CD14-positive monocyte (primary cell): ENCODE results near the gene SF1. TPM values are rescaled to one million over a fixed set of nuclear protein-coding genes. Genes with fewer than 3 reads are reported as not detected.

Experiments used
- DNase-seq, 3 donors: peaks; one replicate each; pipeline ENCODE4 v3.0.0-alpha.2; 2011 to 2022
- H2AFZ ChIP-seq: 2 replicates; pipeline ENCODE4 v1.6.0; 2012; ENCODE audit warnings: mild to moderate bottlenecking, low read depth, low read length, inconsistent platforms; ENCODE audit not compliant: insufficient read depth, poor library complexity, severe bottlenecking
- H3K27ac ChIP-seq, 2 donors: 1 replicate in 1 of 2; 2 replicates in 1 of 2; pipeline ENCODE4 v1.5.1; 2012 to 2013; ENCODE audit warnings: low read length in 2 of 2, control low read depth in 1 of 2, inconsistent platforms in 1 of 2, low read depth in 1 of 2, mild to moderate bottlenecking in 1 of 2
- H3K27me3 ChIP-seq, 2 donors: one replicate each; pipeline versions ENCODE4 v1.6.0 to v1.6.1; 2011 to 2013; ENCODE audit warnings: low read length in 2 of 2; ENCODE audit not compliant: control insufficient read depth in 2 of 2, insufficient read depth in 2 of 2
- H3K36me3 ChIP-seq, 2 donors: replicated peaks in 1 of 2; 1 replicate in 1 of 2; 2 replicates in 1 of 2; pipeline versions ENCODE4 v1.5.1 to v1.6.1; 2012 to 2013; ENCODE audit warnings: low read length in 2 of 2, control low read depth in 1 of 2, inconsistent platforms in 1 of 2, mild to moderate bottlenecking in 1 of 2; ENCODE audit not compliant: insufficient read depth in 2 of 2, control insufficient read depth in 1 of 2
- H3K4me1 ChIP-seq, 2 donors: 1 replicate in 1 of 2; 2 replicates in 1 of 2; pipeline versions ENCODE4 v1.5.1 to v1.6.1; 2012 to 2013; ENCODE audit warnings: low read length in 2 of 2, control low read depth in 1 of 2, inconsistent platforms in 1 of 2, mild to moderate bottlenecking in 1 of 2, moderate library complexity in 1 of 2; ENCODE audit not compliant: insufficient read depth in 2 of 2, control insufficient read depth in 1 of 2
- H3K4me2 ChIP-seq: replicated peaks from 2 replicates; pipeline ENCODE3; 2012; ENCODE audit warnings: low read length, moderate library complexity, mild to moderate bottlenecking; ENCODE audit not compliant: poor library complexity, severe bottlenecking; ENCODE audit errors: extremely low read depth
- H3K4me3 ChIP-seq, 3 experiments: fragments of 200-600 bp in 1 of 3; sonication (generic) in 1 of 3; replicated peaks in 1 of 3; 1 replicate in 2 of 3; 2 replicates in 1 of 3; pipeline ENCODE4 v1.5.1; 2011 to 2013; ENCODE audit warnings: low read length in 3 of 3, mild to moderate bottlenecking in 3 of 3, control low read depth in 2 of 3, low read depth in 2 of 3, inconsistent platforms in 1 of 3, moderate library complexity in 1 of 3
- H3K79me2 ChIP-seq: 2 replicates; pipeline ENCODE4 v1.6.0; 2012; ENCODE audit warnings: mild to moderate bottlenecking, control low read depth, inconsistent platforms, low read length, moderate library complexity; ENCODE audit not compliant: insufficient read depth
- H3K9ac ChIP-seq: 2 replicates; pipeline ENCODE4 v1.6.0; 2017; ENCODE audit warnings: low read length, mild to moderate bottlenecking; ENCODE audit not compliant: insufficient read depth, poor library complexity, severe bottlenecking
- H3K9me3 ChIP-seq, 2 donors: replicated peaks in 1 of 2; 1 replicate in 1 of 2; 2 replicates in 1 of 2; pipeline versions ENCODE4 v1.5.1 to v1.6.1; 2012 to 2013; ENCODE audit warnings: low read length in 2 of 2, control low read depth in 1 of 2; ENCODE audit not compliant: control insufficient read depth in 1 of 2, insufficient read depth in 1 of 2
- H4K20me1 ChIP-seq: 2 replicates; pipeline ENCODE4 v1.6.0; 2012; ENCODE audit warnings: mild to moderate bottlenecking, low read length, control low read depth, moderate library complexity; ENCODE audit not compliant: insufficient read depth
- H3K27ac Mint-ChIP-seq, 7 donors: one replicate each; pipeline ENCODE4 v1.8.0; 2020; ENCODE audit warnings: mild to moderate bottlenecking in 7 of 7, mixed read lengths in 7 of 7, moderate library complexity in 6 of 7, inconsistent platforms in 2 of 7
- H3K27me3 Mint-ChIP-seq, 3 donors: one replicate each; pipeline ENCODE4 v1.8.0; 2021 to 2022; ENCODE audit warnings: low read depth in 3 of 3, mild to moderate bottlenecking in 3 of 3, mixed read lengths in 3 of 3, moderate library complexity in 3 of 3, inconsistent platforms in 1 of 3
- H3K36me3 Mint-ChIP-seq, 2 donors: one replicate each; pipeline ENCODE4 v1.8.0; 2020; ENCODE audit warnings: mixed read lengths in 2 of 2, inconsistent platforms in 1 of 2, mild to moderate bottlenecking in 1 of 2
- H3K4me1 Mint-ChIP-seq: one replicate; pipeline ENCODE4 v1.8.0; 2020; ENCODE audit warnings: mild to moderate bottlenecking, mixed read lengths
- H3K4me3 Mint-ChIP-seq, 2 donors: one replicate each; pipeline ENCODE4 v1.8.0; 2020; ENCODE audit warnings: mild to moderate bottlenecking in 2 of 2, mixed read lengths in 2 of 2, moderate library complexity in 1 of 2
- H3K9me3 Mint-ChIP-seq, 7 donors: one replicate each; pipeline ENCODE4 v1.8.0; 2020 to 2022; ENCODE audit warnings: mixed read lengths in 7 of 7, mild to moderate bottlenecking in 6 of 7, moderate library complexity in 6 of 7, inconsistent platforms in 2 of 7
- WGBS: methylation state at CpG from one replicate; pipeline ENCODE4 v1.1.5; 2013; ENCODE audit warnings: missing lambda C conversion rate; ENCODE audit not compliant: insufficient coverage; 5-methylcytosine and 5-hydroxymethylcytosine counted together
- intact Hi-C, 2 donors: fragments of 100-400 bp; cut with micrococcal nuclease; formaldehyde crosslinking; loops; one replicate each; pipeline versions ENCODE4 v1.15.0 to v1.15.1; 2023
- polyA plus RNA-seq, 3 donors: library from polyadenylated mRNA; depleted of rRNA in 1 of 3; unstranded in 2 of 3; stranded (reverse) in 1 of 3; fragments of 300-500 nt in 2 of 3; fragments of >200 nt in 1 of 3; fragmentation: Illumina TruSeq in 2 of 3; gene quantifications; 1 replicate in 2 of 3; 2 replicates in 1 of 3; pipeline ENCODE4 v1.2.3, GENCODE V29; 2012 to 2021
- TF ChIP-seq, protein P1 (sequence below): fragments of 200-600 bp; IDR thresholded peaks from one replicate; pipeline ENCODE4 v1.8.0; 2022; ENCODE audit warnings: antibody characterized with exemption, mild to moderate bottlenecking

SF1 gene
- polyA plus RNA-seq, 3 donors: 31.6 to 302 (median 47.7) TPM

DNA sequence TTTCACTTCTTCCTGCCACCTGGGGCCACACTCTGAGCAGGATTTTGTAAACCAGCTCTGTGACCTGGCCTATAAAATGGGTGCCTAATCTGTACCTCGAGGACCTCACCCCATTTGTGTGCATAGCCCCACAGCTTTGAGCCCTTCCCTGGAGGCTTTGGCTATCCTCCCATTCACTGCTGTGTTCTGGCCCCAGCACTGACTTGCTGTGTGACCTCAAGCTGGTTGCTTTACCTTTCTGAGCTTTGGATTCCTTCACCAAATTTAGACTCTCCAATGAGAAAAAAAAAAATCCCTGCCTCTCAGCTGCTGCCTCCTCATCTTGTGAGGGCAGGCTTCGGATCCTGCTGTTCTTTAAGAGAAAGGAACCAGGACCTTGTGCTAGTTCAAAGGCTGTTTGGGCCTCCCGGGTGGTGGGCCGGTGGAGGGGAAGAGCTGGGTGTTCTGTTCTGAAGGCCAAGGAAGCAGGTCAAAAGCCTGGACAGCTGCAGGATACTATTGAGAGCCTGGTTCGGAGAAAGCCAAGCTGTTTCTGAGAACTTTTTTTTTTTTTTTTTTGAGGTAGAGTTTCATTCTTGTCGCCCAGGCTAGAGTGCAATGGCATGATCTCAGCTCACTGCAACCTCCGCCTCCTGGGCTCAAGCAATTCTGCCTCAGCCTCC lies 17.5 kb downstream of the SF1 start:
- Mint-ChIP-seq H3K4me1 (peaks cover 29% of the 10 kb centered on the region), H3K36me3 (peaks cover 37 to 44% of the 10 kb centered on the region in 2 donors), H3K27ac (peak overlapping the region in 4 of 7 donors; percentile 18 to 55 (median 48)), H3K27me3 (peaks cover 0 to 6% (median 2%) of the 10 kb centered on the region in 3 donors), H3K9me3 (no peaks in the 10 kb centered on the region), H3K4me3 (no peak overlapping the region)
- H4K20me1 ChIP-seq: peaks cover 55% of the 10 kb centered on the region
- WGBS: 79% methylated on average over 5 of the region's 7 CpGs
- no peak overlapping the region for H3K4me3 ChIP-seq
- no peak for DNase-seq
- H3K27ac ChIP-seq: peak overlapping the region in 1 of 2 donors; percentile 26
- peaks cover 37 to 41% of the 10 kb centered on the region in 2 donors for H3K36me3 ChIP-seq
- H3K9ac ChIP-seq: no peak overlapping the region
- no peak overlapping the region for H3K4me2 ChIP-seq
- H3K4me1 ChIP-seq: peaks cover 0 to 15% of the 10 kb centered on the region in 2 donors
- peaks cover 8% of the 10 kb centered on the region for H3K79me2 ChIP-seq
- no peaks in the 10 kb centered on the region for H3K9me3 ChIP-seq
- intact Hi-C loops: no loop called here
- no peaks in the 10 kb centered on the region for H3K27me3 ChIP-seq
- no peak overlapping the region for H2AFZ ChIP-seq
- TF ChIP-seq, protein P1, sequence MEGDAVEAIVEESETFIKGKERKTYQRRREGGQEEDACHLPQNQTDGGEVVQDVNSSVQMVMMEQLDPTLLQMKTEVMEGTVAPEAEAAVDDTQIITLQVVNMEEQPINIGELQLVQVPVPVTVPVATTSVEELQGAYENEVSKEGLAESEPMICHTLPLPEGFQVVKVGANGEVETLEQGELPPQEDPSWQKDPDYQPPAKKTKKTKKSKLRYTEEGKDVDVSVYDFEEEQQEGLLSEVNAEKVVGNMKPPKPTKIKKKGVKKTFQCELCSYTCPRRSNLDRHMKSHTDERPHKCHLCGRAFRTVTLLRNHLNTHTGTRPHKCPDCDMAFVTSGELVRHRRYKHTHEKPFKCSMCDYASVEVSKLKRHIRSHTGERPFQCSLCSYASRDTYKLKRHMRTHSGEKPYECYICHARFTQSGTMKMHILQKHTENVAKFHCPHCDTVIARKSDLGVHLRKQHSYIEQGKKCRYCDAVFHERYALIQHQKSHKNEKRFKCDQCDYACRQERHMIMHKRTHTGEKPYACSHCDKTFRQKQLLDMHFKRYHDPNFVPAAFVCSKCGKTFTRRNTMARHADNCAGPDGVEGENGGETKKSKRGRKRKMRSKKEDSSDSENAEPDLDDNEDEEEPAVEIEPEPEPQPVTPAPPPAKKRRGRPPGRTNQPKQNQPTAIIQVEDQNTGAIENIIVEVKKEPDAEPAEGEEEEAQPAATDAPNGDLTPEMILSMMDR: no peak

DNA sequence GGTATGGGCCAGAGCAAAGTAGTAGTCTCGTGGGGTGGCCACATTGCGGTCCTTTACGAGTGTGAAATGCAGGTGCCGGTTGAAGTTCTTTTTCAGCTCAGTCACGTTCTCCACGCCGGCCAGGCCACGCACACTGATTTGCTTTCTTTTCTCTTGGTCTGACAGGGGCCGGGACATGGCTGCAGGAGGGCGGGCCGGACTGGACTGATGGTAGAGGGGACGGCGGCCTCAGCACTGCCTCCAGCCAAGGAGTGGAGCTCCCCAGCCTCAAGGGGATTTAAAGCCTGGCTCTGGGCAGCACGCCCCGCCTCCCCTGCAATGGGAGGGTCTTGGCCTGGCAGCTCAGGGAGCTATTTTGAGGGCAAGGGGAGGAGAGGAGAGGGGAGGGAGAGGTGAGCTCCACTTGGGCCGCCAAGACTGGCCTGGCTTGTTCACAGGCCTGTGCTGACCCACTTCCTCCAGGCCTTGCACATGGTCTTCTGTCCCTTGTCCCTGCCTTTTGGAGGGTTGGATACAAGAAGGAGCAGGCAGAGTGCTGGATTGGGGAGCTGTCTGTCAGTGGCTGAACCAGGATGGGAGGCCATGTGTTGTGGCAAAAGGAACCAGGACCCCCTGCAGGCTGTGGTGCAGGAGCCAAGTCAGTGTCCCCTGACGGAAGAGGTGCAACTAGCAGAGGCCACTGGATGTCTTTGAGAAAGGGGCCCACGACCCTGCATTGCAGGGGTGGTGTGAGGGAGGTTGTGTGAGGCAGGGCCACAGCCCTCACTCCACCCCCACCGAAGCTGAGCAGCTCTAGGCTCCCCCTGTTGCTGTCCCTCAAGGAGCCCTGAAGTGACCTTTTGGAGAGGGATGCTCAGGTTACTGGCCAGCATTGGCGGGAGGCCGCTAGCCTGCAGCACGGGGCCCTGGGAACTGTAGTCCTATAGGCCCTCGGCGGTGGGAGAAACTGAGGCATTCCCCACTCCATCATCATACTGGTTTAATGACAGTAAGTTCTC lies 18.3 kb downstream of the SF1 start, which contains the start of gene PYGM:
TSS of gene PYGM (minus strand) at position 253 of the 998 bp plus-strand sequence. CDS start at position 177, 76 bp downstream.
- WGBS: 92% methylated on average over 15 of the region's 24 CpGs
- no peaks in the 10 kb centered on the region for H3K9me3 Mint-ChIP-seq
- H3K4me1 Mint-ChIP-seq: peaks cover 29% of the 10 kb centered on the region
- intact Hi-C loops: no loop called here
- no peaks in the 10 kb centered on the region for H3K27me3 ChIP-seq
- H3K9ac ChIP-seq: no peak within 1 kb of the TSS
- peaks cover 32 to 36% of the 10 kb centered on the region in 2 donors for H3K36me3 Mint-ChIP-seq
- TF ChIP-seq, protein P1: no peak
- peaks cover 29 to 32% of the 10 kb centered on the region in 2 donors for H3K36me3 ChIP-seq
- peaks cover 0 to 5% (median 5%) of the 10 kb centered on the region in 3 donors for H3K27me3 Mint-ChIP-seq
- H3K4me2 ChIP-seq: no peak within 1 kb of the TSS
- H3K9me3 ChIP-seq: no peaks in the 10 kb centered on the region
- no peak within 1 kb of the TSS for H3K4me3 Mint-ChIP-seq
- H3K4me3 ChIP-seq: no peak within 1 kb of the TSS
- H2AFZ ChIP-seq: no peak within 1 kb of the TSS
- DNase-seq: no peak
- peak within 1 kb of the TSS in 1 of 2 donors; percentile 26 for H3K27ac ChIP-seq
- peaks cover 5% of the 10 kb centered on the region for H3K79me2 ChIP-seq
- peaks cover 46% of the 10 kb centered on the region for H4K20me1 ChIP-seq
- peak within 1 kb of the TSS in 4 of 7 donors; percentile 5 to 75 (median 46) for H3K27ac Mint-ChIP-seq
- peaks cover 0 to 15% of the 10 kb centered on the region in 2 donors for H3K4me1 ChIP-seq
